ENCODE data around the gene IL18BP. TPM values are rescaled to one million over a fixed set of nuclear protein-coding genes. Genes with fewer than 3 reads are reported as not detected.

Gene IL18BP
- total RNA-seq, 1 experiment from 2014 or later, result 18.2 TPM

DNA sequence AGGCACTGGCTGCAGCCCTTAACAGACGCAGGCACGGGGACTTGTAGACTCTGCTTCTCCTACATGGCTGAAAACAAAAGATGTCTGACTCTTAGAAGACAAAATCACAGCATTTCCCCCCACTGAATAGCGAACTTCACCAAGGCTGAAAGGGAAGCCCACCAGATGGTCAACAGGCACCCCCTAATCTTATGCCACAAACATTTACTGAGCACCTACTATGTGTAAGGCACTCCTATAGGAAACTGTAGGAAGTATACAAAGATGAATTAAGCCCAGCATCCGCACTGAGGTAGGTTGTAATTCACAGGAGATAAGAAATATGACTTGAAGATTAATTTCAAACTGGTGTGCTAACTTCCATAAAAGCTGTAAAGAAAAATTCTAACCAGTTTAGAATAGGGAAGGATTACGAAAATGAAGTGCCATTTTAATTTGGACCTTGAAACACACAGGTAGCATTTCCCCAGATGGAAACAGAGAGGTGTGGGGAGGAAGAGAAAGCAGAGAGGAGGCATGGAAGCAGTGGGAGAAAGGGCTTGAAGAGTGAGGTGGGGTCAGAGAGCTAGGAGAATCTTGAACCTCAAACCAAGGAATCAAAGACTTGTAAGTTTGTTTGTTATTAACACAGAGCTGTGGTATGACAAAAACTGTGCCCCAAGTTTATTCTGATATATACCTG lies 43.5 kb downstream of the IL18BP start:
- H3K27me3 ChIP-seq (ENCODE audit: control insufficient read depth, insufficient read depth, low read length), result no peaks in the 10 kb centered on the region
- peak overlapping the region; percentile 59 to 72 for H3K4me3 ChIP-seq (ENCODE audit: low read depth in 2 of 2, low read length in 2 of 2)
- POLR2A ChIA-PET, result no interaction called here
- no peaks in the 10 kb centered on the region for H3K9me3 ChIP-seq (ENCODE audit: control insufficient read depth, insufficient read depth, low read depth, low read length)
- no peak for TF ChIP-seq SIN3A (IDR thresholded peaks at IDR 0.05; ENCODE audit: borderline replicate concordance, insufficient read depth, low read depth, low read length)
- no peak for TF ChIP-seq TCF7L2 (IDR thresholded peaks at IDR 0.05; ENCODE audit: low read depth, low read length)
- TF ChIP-seq, protein P1, sequence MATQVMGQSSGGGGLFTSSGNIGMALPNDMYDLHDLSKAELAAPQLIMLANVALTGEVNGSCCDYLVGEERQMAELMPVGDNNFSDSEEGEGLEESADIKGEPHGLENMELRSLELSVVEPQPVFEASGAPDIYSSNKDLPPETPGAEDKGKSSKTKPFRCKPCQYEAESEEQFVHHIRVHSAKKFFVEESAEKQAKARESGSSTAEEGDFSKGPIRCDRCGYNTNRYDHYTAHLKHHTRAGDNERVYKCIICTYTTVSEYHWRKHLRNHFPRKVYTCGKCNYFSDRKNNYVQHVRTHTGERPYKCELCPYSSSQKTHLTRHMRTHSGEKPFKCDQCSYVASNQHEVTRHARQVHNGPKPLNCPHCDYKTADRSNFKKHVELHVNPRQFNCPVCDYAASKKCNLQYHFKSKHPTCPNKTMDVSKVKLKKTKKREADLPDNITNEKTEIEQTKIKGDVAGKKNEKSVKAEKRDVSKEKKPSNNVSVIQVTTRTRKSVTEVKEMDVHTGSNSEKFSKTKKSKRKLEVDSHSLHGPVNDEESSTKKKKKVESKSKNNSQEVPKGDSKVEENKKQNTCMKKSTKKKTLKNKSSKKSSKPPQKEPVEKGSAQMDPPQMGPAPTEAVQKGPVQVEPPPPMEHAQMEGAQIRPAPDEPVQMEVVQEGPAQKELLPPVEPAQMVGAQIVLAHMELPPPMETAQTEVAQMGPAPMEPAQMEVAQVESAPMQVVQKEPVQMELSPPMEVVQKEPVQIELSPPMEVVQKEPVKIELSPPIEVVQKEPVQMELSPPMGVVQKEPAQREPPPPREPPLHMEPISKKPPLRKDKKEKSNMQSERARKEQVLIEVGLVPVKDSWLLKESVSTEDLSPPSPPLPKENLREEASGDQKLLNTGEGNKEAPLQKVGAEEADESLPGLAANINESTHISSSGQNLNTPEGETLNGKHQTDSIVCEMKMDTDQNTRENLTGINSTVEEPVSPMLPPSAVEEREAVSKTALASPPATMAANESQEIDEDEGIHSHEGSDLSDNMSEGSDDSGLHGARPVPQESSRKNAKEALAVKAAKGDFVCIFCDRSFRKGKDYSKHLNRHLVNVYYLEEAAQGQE (IDR thresholded peaks at IDR 0.05; ENCODE audit: insufficient read depth in 1 of 2, low read depth in 2 of 2, low read length in 1 of 2), result no peak
- no peak for TF ChIP-seq POLR2AphosphoS5 (IDR thresholded peaks at IDR 0.05; ENCODE audit: low read depth, low read length)
- TF ChIP-seq, protein P2, sequence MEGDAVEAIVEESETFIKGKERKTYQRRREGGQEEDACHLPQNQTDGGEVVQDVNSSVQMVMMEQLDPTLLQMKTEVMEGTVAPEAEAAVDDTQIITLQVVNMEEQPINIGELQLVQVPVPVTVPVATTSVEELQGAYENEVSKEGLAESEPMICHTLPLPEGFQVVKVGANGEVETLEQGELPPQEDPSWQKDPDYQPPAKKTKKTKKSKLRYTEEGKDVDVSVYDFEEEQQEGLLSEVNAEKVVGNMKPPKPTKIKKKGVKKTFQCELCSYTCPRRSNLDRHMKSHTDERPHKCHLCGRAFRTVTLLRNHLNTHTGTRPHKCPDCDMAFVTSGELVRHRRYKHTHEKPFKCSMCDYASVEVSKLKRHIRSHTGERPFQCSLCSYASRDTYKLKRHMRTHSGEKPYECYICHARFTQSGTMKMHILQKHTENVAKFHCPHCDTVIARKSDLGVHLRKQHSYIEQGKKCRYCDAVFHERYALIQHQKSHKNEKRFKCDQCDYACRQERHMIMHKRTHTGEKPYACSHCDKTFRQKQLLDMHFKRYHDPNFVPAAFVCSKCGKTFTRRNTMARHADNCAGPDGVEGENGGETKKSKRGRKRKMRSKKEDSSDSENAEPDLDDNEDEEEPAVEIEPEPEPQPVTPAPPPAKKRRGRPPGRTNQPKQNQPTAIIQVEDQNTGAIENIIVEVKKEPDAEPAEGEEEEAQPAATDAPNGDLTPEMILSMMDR (IDR thresholded peaks at IDR 0.05), result no peak
- in situ Hi-C loops (cut with HindIII; ENCODE audit: low pct_unique_long_range_greater_than_20kb, low sequenced_read_pairs), result no loop called here
- no peaks in the 10 kb centered on the region for H3K36me3 ChIP-seq (ENCODE audit: control insufficient read depth, insufficient read depth, low read length)
- ATAC-seq, result peak; percentile 29; the same call in 1 of the 2 replicates
- CTCF ChIA-PET, result no interaction called here
- no peak for DNase-seq (ENCODE audit: low read depth, low spot score)
- H3K27ac ChIP-seq (ENCODE audit: low read length), result peak overlapping the region; percentile 90
- BruUV-seq (replicated peaks), result no TSS peak
- intact Hi-C loops (cut with micrococcal nuclease; ENCODE audit: unreplicated experiment), result no loop called here
- H3K4me1 ChIP-seq (ENCODE audit: control insufficient read depth, insufficient read depth, low read length), result peaks cover 37% of the 10 kb centered on the region

DNA sequence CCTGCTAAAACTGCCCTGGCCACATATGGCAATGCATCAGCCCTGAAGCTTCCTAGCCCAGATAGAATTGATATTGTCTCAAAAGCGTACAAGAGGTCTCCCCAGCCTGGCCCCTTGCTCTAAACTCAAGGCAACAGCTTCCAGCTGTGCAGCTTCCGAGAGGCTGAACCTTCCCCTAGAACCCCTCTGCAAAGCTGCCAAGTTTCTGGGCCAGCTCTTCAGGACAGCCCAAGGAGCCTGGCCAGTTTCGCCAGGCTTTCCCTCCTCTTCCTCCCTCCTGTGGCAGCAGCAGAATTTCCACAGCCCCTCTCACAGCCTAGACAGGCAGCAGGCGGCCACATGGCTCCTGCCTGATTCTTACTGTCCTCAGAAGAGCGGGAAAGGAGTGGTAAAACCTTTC lies 47.1 kb downstream of the IL18BP start:
- CTCF ChIA-PET, result no interaction called here
- Histone ChIP-seq H3K27me3 (ENCODE audit: control insufficient read depth, insufficient read depth, low read length) (no peaks in the 10 kb centered on the region), H3K4me1 (ENCODE audit: control insufficient read depth, insufficient read depth, low read length) (peaks cover 14% of the 10 kb centered on the region), H3K27ac (ENCODE audit: low read length) (no peak overlapping the region), H3K9me3 (ENCODE audit: control insufficient read depth, insufficient read depth, low read depth, low read length) (no peaks in the 10 kb centered on the region), H3K4me3 (ENCODE audit: low read depth in 2 of 2, low read length in 2 of 2) (no peak overlapping the region), H3K36me3 (ENCODE audit: control insufficient read depth, insufficient read depth, low read length) (peaks cover 3% of the 10 kb centered on the region; the same call in 1 of the 2 replicates)
- ATAC-seq (no peak), DNase-seq (ENCODE audit: low read depth, low spot score) (no peak)
- POLR2A ChIA-PET, result no interaction called here
- in situ Hi-C loops (cut with HindIII; ENCODE audit: low pct_unique_long_range_greater_than_20kb, low sequenced_read_pairs), result no loop called here
- no TSS peak for BruUV-seq (replicated peaks)
- intact Hi-C loops (cut with micrococcal nuclease; ENCODE audit: unreplicated experiment), result no loop called here
- TF ChIP-seq, protein P1 (IDR thresholded peaks at IDR 0.05; ENCODE audit: insufficient read depth in 1 of 2, low read depth in 2 of 2, low read length in 1 of 2), result no peak
- TF ChIP-seq, protein P2 (IDR thresholded peaks at IDR 0.05), result no peak
- no peak for TF ChIP-seq TCF7L2 (IDR thresholded peaks at IDR 0.05; ENCODE audit: low read depth, low read length)
- no peak for TF ChIP-seq SIN3A (IDR thresholded peaks at IDR 0.05; ENCODE audit: borderline replicate concordance, insufficient read depth, low read depth, low read length)
- TF ChIP-seq POLR2AphosphoS5 (IDR thresholded peaks at IDR 0.05; ENCODE audit: low read depth, low read length), result no peak
